HG02943 (cell line): Measurements from ENCODE around the gene SENP8.

Experiments used
- ATAC-seq: cut with Tn5 transposase; IDR thresholded peaks from one replicate; pipeline ENCODE4 v1.9.1; 2021; ENCODE audit warnings: mild to moderate bottlenecking, low read depth, moderate library complexity; ENCODE audit not compliant: unreplicated experiment

SENP8 gene

DNA sequence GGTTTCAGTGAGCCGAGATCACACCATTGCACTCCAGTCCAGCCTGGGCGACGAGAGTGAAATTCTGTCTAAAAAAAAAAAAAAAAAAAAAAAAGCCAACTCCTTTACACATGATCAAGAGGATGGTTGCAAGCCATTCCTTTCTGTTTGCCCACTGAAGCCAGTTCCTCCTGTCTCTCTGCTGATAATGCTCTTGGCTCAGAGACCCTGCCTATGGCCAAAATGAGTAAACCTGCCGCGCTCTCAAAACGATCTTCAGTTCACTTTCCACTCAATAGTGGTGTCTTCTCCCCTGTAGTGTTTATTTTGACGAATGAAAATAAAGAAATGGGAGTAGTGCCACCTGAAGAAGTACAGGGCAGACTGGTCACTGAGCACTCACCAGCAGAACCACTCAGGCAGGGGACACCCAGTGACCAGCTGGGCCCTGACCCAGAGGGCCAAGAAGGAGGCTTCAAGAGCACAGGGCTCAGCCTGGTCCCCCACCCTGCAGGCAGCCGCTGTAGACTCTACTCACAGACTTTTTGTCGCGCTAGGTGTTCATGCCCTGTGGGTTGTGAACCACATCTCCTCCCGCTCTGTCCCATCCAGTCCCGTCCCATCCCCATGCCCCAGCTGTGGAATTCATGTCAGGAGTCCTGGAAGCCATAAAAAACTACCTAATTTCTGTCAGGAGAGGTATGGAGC, 55.8 kb downstream of the SENP8 start:
- ATAC-seq: no peak

DNA sequence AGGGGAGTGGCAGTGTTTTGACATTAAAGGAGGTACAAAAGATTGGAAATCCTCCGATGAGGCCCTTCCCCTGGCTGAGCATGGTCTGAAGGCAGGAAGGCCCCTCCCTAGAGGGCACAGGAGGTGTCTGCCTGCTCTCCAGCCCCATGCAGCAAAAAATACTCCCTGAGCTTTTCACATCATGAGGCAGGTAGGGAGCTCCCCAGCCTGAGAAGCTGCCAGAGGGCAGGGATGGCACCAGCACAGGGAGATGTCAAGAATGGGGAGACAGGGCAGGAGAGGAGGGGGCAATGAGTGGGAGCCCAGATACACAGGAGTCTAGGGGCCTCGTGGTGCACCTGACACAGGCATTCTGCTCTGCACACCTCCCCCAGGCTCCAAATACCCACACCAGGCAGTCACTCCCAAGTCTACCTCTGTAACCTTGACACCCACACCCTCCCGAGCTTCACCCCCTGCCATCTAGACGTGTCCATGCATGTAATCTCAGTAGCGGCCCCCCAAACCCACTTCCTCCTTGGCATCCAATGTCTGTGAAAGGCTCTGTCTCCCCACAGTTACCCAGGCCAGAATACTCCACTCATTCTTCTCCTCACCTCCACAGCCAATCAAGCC, 56.5 kb downstream of the SENP8 start:
- ATAC-seq: no peak

DNA sequence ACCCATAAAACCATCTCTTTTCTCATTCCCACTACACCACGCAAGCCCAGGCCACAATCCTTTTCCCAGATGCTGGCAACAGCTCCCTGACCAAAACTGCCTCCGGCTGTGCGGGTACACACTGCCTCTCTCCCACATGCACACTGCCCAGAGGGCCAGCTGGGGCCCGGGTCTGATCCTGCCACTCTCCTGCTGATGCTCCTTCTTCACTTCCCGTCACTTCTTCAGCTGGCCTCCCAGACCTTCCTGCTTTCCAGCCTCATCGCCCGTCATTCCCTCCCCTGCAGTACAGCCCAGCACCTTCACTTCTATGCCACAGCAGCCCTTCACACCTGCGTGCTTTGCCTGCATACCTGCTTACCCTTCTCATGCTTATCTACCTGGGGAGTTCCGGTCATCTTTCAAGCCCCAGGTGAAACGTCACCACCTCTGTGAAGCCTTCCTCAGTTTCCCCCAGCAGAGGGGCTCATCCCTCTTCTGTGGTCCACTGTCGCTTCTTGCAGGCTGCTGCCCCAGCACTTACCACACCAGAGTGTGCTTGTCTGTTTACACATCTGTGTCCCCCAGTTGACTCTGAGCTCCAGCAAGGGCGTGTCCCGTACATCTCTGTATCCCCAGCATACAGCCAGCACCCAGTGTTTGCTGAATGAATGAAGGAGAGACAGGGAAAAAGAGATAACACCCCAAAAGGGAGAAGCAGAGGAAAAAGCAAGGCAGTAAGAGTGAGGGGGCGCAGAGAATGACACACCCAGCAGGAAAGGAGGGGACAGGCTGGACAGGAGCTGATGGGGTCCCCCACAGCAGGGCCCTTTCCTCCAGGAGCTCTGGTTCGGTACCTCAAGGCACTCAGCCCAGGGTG, 57.2 kb downstream of the SENP8 start:
- no peak for ATAC-seq

DNA sequence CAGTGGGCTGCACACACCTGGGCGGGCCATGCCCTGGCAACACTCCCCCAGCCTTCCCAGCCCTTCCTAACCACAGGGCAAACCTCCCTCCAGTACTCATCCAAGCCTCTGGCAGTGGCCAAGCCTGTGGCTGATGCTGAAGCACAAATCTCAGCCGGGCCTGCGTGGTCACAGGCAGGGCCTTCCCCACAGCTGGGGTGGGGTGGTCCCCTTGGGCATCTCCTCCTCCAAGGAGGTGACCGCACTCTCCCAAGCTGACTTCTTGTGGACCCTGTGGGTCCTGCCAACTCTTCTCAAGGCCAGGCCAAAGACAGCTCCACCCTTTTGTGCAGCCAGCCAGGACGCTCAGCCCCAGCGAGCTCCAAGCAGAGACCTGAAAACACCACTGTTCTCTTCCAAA, 58.0 kb downstream of the SENP8 start:
- ATAC-seq: no peak

DNA sequence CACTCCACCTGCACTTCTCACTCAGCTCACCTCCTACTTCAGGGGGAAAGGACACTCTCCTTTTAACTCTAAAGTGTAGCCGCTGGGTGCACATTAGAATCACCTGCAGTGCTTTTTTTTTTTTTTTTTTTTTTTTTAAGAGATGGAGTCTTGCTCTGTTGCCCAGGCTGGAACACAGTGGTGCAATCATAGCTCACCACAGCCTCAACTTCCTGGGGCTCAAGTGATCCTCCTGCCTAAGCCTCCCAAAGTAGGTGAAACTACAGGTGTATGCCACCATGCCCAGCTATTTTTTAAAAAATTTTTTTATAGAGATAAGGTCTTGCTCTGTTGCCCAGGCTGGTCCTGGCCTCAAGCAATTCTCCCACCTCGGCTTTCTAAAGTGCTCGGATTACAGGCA, 58.5 kb downstream of the SENP8 start:
- ATAC-seq: no peak

DNA sequence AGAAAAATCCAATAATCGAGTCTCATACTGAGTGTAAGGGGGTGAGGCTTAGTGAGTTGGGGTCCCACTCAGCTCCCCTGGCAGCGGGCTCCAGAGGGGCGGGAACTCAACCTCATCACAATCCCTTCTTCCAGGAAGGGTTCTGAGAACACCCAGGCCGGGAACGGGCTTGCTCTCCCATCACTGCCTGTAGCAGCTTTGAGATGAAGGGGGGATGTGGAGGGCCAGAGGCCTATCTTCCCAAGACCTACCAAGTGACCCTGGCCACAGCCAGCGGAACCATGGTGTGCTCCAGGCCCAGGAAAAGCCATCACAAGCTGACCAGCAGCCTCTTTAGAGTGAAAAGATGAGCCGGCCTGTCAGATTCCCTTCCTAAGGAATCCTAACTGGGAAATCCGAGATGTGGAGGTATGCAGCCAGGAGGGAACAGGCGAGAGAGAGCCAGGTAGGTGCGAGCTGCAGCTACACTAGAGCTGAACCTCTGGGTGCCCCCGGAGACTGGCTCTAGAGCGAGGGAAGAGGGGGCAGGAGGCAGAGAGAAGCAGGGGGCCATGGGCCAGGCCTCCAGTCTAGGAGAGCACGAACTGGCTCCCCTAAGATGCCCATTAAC, 60.9 kb downstream of the SENP8 start:
- no peak for ATAC-seq

DNA sequence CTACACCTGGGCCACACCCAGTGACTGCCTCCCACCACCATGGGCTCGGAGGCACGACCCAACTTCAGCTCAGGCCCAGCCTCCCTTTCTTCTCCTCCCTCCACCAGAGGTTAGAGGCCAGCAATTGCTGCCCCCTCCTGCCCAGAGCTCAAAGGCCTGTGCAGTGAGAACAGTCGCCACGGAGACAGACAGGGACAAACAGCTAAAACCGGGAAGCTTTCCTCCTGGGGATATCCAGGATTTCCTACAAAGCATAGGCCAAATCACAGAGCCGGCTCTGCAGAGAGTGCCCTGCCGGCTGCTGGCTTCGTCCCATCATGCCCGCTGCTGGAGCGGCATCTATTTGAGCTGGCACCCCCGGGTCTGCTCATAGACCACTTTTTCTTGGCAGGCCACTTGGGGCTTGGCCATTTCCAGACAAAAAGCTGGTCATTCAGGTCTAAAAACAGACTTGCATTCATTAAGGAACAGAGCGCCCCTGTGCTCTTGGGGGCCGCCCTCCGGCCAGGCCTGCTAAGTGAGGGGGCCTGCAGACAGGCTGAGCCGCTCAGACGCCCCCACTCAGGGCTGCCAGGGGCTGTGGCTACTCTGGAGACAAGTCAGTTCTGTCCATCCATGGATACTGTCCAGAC, 61.9 kb downstream of the SENP8 start:
- ATAC-seq: no peak

DNA sequence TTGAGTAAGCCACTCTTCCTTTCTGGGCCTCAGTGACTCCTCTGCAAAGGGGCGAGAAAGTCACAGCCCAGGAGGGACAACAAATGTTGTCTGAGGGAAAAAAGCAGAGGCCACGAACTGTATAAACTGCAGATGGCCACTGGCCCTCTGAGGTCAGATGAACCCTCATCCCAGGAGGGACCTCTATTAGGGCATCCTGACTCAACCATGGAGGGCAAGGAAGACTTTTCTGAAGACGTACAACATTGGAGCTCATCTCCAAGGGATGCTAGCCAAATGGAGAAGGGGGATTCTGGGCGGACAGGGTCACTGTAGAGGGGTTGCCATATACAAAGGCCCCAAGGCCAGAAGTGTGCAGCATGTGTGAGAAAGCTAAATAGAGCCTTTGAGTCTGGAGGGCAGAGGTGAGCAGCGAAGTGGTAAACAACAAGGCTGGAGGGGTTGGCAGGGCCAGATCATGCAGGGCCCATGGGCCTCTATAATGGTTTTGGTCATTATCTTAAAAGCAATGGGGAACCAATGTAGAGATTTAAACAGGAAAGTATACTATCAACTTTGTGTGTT, 62.6 kb downstream of the SENP8 start:
- ATAC-seq: no peak

DNA sequence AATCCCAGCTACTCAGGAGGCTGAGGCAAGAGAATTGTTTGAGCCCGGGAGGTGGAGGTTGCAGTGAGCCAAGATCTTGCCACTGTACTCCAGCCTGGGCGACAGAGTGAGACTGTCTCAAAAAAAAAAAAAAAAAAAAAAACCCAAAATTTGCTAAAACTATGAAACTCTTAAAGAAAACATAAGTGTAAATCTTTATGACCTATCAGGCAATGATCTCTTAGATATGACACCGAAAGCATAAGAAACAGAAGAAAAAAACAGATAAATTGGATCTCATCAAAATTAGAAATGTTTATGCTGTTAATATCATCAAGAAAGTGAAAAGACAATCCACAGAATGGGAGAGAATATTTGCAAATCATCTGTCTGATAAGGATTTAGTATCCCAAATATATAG, 64.0 kb downstream of the SENP8 start:
- ATAC-seq: no peak

DNA sequence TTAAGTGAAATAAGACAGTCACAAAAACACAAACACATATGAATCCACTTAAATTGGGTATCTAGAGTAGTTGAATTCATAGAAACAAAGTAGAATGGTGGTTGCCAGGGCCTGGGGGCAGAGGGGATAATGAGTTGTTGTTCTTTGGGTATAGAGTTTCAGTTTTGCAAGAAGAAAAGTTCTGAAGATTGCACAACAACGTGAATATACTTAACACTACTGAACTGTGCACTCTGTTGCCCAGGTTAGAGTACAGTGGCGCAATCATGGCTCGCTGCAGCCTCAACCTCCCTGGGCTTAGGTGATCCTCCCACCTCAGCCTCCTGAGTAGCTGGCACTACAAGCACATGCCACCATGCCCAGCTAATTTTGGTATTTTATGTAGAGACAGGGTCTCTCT, 64.5 kb downstream of the SENP8 start:
- ATAC-seq: no peak

DNA sequence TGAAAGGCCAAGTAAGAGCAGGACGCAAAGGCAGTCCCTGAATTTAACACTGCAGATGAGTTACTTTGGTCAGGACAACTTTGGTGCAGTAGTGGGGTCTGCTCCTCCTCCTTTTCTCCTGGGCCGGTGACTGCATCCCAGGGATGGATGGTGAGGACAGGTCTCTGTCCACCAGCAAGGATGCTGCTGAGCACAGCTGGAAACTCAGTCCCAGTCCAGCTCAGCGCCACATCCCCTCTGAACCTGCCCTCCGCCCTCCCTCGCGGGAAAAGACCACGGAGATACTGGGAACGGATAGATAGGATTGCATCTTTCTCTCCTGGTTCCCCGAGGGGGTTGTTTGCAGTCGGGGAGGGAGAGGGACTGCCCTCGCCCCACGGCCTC, 65.6 kb downstream of the SENP8 start:
- no peak for ATAC-seq

DNA sequence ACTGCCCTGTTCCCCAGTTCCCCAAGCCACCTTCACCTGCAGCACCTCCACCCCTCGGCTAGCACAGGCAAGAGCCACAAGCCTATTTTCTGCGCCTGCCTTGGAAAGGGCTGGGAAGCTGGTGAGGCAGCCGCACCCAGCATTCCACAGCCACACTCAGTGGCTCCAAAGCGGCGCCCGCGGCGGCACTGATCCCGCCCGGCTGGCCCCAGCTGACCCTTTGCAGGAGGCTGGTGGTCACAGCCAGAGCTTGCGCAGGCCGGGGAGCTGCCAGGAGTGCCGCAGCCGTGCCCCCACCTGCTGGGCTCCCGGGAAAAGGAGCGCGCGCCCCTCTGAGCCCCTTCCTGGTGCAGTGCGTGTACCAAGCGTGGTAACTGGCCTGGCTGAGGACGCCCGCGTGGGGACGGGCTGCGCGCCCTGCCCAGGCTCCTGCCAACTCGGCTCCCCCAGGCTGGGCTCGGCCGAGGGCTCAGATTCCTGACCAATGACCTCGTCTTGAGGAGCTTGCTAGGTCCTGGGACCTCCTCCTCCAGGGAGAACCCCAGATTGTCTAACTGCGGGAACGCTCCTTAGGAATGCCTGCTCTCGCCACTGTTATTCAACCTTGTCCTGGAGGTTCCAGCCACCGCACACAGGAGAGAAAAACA, 66.1 kb downstream of the SENP8 start:
- no peak for ATAC-seq

DNA sequence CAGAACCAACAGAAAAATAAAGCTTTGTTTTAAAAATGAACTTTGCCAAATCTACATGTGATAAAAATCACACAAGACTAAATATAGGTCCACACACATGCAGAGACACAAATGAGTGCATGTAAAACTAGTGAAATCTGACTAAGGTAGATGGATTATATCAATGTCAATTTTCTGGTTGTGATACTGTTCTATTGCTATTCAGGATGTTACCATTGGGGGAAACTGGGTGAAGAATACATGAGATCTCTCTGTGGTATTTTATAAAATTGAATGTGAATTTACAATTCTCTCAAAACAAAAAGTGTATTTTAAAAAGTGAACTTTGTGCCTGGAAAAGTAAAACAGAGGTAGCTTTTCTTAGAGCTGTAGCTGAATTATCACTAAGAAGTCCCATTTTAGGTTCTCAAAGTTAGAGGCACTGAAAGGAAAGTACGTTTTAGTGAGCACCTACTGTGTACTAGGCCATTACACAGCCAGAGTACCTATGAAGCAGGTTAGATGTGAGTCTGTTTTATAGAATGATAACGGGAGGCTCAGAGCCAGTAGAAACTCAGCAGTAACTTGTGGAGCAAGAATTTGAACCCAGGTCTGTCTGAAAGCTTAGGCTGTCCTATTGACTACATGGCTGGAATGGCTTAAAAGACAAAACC, 71.2 kb downstream of the SENP8 start:
- no peak for ATAC-seq

DNA sequence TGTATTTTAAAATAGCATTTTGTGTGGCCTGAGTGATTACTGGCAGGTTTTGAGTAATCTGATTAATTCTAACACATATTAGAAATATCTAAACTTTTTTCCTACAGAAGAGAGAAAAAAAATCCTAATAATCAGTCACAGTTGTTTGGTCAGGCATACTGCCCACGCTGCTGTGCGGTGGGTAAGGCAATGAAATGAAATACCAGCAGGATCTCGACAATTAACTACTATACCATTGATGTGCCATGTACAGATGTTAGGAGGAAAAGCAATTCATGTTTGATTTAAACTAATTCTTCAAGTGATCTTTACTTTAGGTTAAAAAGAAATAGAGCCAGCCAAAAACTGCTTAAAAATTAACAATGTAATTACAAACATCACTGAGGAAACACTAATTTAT, 74.2 kb downstream of the SENP8 start:
- ATAC-seq: no peak
